Measurements from ENCODE around the gene KIAA0753.

The KIAA0753 gene

GRCh38 chr17:6677158-6677831, 36.8 kb upstream of the KIAA0753 start:
- no peak for DNase-seq (ENCODE audit: low spot score)

GRCh38 chr17:6676802-6677157, 36.3 kb upstream of the KIAA0753 start:
- no peak for DNase-seq (ENCODE audit: low spot score)
- in situ Hi-C loops (cut with MboI; ENCODE audit: low pct_unique_long_range_greater_than_20kb, low sequenced_read_pairs, unreplicated experiment): no loop called here
- no peak for TF ChIP-seq CTCF (IDR thresholded peaks at IDR 0.05; ENCODE audit: extremely low read depth, insufficient read depth, missing control alignments)

More at GRCh38 chr17:6677158-6677831, 36.8 kb upstream of the KIAA0753 start:
- no peak for TF ChIP-seq CTCF (IDR thresholded peaks at IDR 0.05; ENCODE audit: extremely low read depth, insufficient read depth, missing control alignments)
- in situ Hi-C loops (cut with MboI; ENCODE audit: low pct_unique_long_range_greater_than_20kb, low sequenced_read_pairs, unreplicated experiment): no loop called here

- no peak for TF ChIP-seq CTCF (IDR thresholded peaks at IDR 0.05; ENCODE audit: extremely low read depth, insufficient read depth, missing control alignments)
- no peak for DNase-seq (ENCODE audit: low spot score)
- in situ Hi-C loops (cut with MboI; ENCODE audit: low pct_unique_long_range_greater_than_20kb, low sequenced_read_pairs, unreplicated experiment): no loop called here
These were observed 34.8 kb upstream of the KIAA0753 start for GRCh38 chr17:6675201-6675825.

- in situ Hi-C loops (cut with MboI; ENCODE audit: low pct_unique_long_range_greater_than_20kb, low sequenced_read_pairs, unreplicated experiment): loop anchor here (25.0 kb wide), 1 partner anchor 163 kb away; the partner anchor contains the start of gene TEKT1
- DNase-seq (ENCODE audit: low spot score): no peak
- no peak for TF ChIP-seq CTCF (IDR thresholded peaks at IDR 0.05; ENCODE audit: extremely low read depth, insufficient read depth, missing control alignments)
These were observed 34.1 kb upstream of the KIAA0753 start for GRCh38 chr17:6674586-6674985.

GRCh38 chr17:6671431-6671830, 30.9 kb upstream of the KIAA0753 start:
- TF ChIP-seq CTCF (IDR thresholded peaks at IDR 0.05; ENCODE audit: extremely low read depth, insufficient read depth, missing control alignments): no peak
- in situ Hi-C loops (cut with MboI; ENCODE audit: low pct_unique_long_range_greater_than_20kb, low sequenced_read_pairs, unreplicated experiment): loop anchor here (25.0 kb wide), 1 partner anchor 166 kb away; the partner anchor contains the start of gene TEKT1
- no peak for DNase-seq (ENCODE audit: low spot score)

- in situ Hi-C loops (cut with MboI; ENCODE audit: low pct_unique_long_range_greater_than_20kb, low sequenced_read_pairs, unreplicated experiment): loop anchor here (25.0 kb wide), 1 partner anchor 166 kb away; the partner anchor contains the start of gene TEKT1
- TF ChIP-seq CTCF (IDR thresholded peaks at IDR 0.05; ENCODE audit: extremely low read depth, insufficient read depth, missing control alignments): no peak
- DNase-seq (ENCODE audit: low spot score): no peak
These were observed 30.5 kb upstream of the KIAA0753 start for GRCh38 chr17:6670999-6671398.
